Measurements from ENCODE around the gene SDCCAG8.

The SDCCAG8 gene

GRCh38 chr1:243250102-243250501, 5.7 kb upstream of the SDCCAG8 start:
- Histone ChIP-seq H3K4me3 (IDR thresholded peaks at IDR 0.05; ENCODE audit: insufficient read depth, low read depth, low read length) (no peak overlapping the region), H3K36me3 (ENCODE audit: insufficient read depth) (no peaks in the 10 kb centered on the region), H3K4me2 (no peak overlapping the region), H3K4me1 (ENCODE audit: low read depth, poor library complexity, severe bottlenecking) (peaks cover 22% of the 10 kb centered on the region), H3K27me3 (ENCODE audit: insufficient read depth, low read depth) (no peaks in the 10 kb centered on the region), H3K9ac (no peak overlapping the region), H3K27ac (no peak overlapping the region), H3K79me2 (ENCODE audit: insufficient read depth, low read depth) (peaks cover 81% of the 10 kb centered on the region; the same call in 1 of the 2 replicates), H4K20me1 (ENCODE audit: insufficient read depth) (no peaks in the 10 kb centered on the region), H2AFZ (ENCODE audit: low read depth) (no peak overlapping the region)
- TF ChIP-seq CTCF (conservative IDR thresholded peaks at IDR 0.05; ENCODE audit: low read depth, low read length): no peak

DNA sequence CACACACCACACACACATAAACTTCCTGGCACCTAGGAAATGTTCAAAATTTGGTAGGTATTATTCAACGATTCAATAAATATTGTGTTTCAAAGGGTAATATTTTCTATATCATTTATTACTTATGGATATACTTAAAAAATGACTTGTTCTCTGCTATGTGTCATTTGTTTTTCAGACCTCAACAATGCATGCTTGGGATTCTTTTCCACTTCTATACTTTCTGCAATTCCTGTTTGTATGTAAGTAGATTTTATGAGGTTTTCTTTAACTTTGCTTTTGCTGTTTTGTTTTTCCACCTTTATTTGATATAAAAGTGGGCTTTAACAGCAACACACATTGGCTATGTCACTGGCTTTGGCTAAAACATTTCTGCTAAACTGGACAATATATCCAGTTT, 4.3 kb upstream of the SDCCAG8 start:
- H3K27ac ChIP-seq: no peak overlapping the region
- no peaks in the 10 kb centered on the region for H4K20me1 ChIP-seq (ENCODE audit: insufficient read depth)
- H3K27me3 ChIP-seq (ENCODE audit: insufficient read depth, low read depth): no peaks in the 10 kb centered on the region
- H2AFZ ChIP-seq (ENCODE audit: low read depth): no peak overlapping the region
- H3K79me2 ChIP-seq (ENCODE audit: insufficient read depth, low read depth): peaks cover 68% of the 10 kb centered on the region; the same call in 1 of the 2 replicates
- H3K4me2 ChIP-seq: no peak overlapping the region
- TF ChIP-seq CTCF (conservative IDR thresholded peaks at IDR 0.05; ENCODE audit: low read depth, low read length): no peak
- no peak overlapping the region for H3K9ac ChIP-seq
- no peak overlapping the region for H3K4me3 ChIP-seq (IDR thresholded peaks at IDR 0.05; ENCODE audit: insufficient read depth, low read depth, low read length)
- no peaks in the 10 kb centered on the region for H3K36me3 ChIP-seq (ENCODE audit: insufficient read depth)
- H3K4me1 ChIP-seq (ENCODE audit: low read depth, poor library complexity, severe bottlenecking): peaks cover 23% of the 10 kb centered on the region

DNA sequence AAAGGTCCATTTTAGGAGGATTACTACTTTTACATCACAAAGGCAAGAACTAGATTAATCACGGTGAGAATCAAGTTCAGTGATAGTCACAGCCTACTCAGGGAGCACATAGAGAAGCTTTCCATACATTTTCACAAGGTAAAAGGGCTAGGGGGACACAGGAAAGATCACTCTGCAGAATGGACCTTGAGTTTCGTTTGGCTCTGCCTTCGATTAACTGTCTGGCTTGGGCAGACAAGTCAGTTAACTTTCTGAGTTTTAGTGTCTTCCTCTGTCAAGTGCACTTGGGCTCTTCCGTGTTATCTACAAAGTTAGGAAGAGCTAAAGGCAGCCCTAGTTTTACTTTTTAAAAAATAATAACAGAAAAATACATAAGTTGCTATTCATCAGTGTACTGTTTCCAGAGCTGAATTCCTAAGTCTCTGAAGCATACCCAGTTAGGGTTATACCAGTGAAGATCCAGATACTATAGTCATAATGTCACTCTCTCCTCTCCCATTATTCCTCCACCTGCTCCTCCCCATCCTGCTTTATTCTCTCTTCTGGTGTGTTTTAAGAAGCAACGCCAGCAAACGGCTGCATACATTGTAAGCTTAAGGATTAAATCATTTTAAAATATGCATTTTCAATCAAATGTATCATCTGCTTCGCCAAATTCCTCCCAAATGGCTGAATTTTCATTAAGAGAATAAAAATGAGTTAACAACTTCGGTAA, 2.5 kb upstream of the SDCCAG8 start:
- no peak overlapping the region for H2AFZ ChIP-seq (ENCODE audit: low read depth)
- peaks cover 65% of the 10 kb centered on the region; the same call in 1 of the 2 replicates for H3K79me2 ChIP-seq (ENCODE audit: insufficient read depth, low read depth)
- H3K4me3 ChIP-seq (IDR thresholded peaks at IDR 0.05; ENCODE audit: insufficient read depth, low read depth, low read length): peak overlapping the region; percentile 46
- H3K4me2 ChIP-seq: peak overlapping the region; percentile 85
- H4K20me1 ChIP-seq (ENCODE audit: insufficient read depth): no peaks in the 10 kb centered on the region
- peak overlapping the region; percentile 69; the same call in 1 of the 2 replicates for H3K9ac ChIP-seq
- H3K27ac ChIP-seq: peak overlapping the region; percentile 78; the same call in 1 of the 2 replicates
- H3K4me1 ChIP-seq (ENCODE audit: low read depth, poor library complexity, severe bottlenecking): peaks cover 30% of the 10 kb centered on the region
- no peaks in the 10 kb centered on the region for H3K36me3 ChIP-seq (ENCODE audit: insufficient read depth)
- H3K27me3 ChIP-seq (ENCODE audit: insufficient read depth, low read depth): no peaks in the 10 kb centered on the region
- no peak for TF ChIP-seq CTCF (conservative IDR thresholded peaks at IDR 0.05; ENCODE audit: low read depth, low read length)

DNA sequence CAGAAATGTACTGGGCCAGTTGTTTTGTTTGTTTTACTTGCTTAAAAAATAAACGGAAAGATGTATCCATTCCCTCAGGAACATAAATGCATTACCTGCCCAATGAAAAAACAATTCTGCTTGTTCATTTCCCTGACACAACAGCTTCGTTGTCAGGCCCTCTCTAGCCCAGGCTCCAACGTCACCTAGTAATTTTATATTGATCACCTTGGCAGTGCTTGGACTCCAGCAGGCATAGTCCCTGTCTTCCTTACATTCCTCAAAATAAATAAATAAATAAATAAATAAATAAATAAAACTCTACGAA, 2.0 kb upstream of the SDCCAG8 start:
- Histone ChIP-seq H3K27me3 (ENCODE audit: insufficient read depth, low read depth) (no peaks in the 10 kb centered on the region), H2AFZ (ENCODE audit: low read depth) (no peak overlapping the region), H3K36me3 (ENCODE audit: insufficient read depth) (no peaks in the 10 kb centered on the region), H3K4me1 (ENCODE audit: low read depth, poor library complexity, severe bottlenecking) (peaks cover 30% of the 10 kb centered on the region), H3K9ac (peak overlapping the region; percentile 69), H3K4me2 (peak overlapping the region; percentile 85), H3K27ac (peak overlapping the region; percentile 78), H3K79me2 (ENCODE audit: insufficient read depth, low read depth) (peaks cover 61% of the 10 kb centered on the region; the same call in 1 of the 2 replicates), H3K4me3 (IDR thresholded peaks at IDR 0.05; ENCODE audit: insufficient read depth, low read depth, low read length) (peak overlapping the region; percentile 46), H4K20me1 (ENCODE audit: insufficient read depth) (no peaks in the 10 kb centered on the region)
- no peak for TF ChIP-seq CTCF (conservative IDR thresholded peaks at IDR 0.05; ENCODE audit: low read depth, low read length)

All from KMS-11 (cell line).